Astrocyte of the spinal cord (primary cell): Measurements from ENCODE around the gene BCKDHA.

Experiments used
- DNase-seq: peaks from one replicate; pipeline ENCODE4 v3.0.0; 2011; ENCODE audit warnings: low read depth, low spot score
- H3K4me3 ChIP-seq: 2 replicates; pipeline ENCODE4 v1.5.1; 2011; ENCODE audit warnings: low read depth, mild to moderate bottlenecking, low read length, moderate library complexity
- in situ Hi-C: cut with HindIII; loops from 2 replicates; pipeline ENCODE4 v1.10.0; 2017; ENCODE audit warnings: low sequenced_read_pairs
- TF ChIP-seq, protein P1 (sequence below): IDR thresholded peaks from 2 replicates; pipeline ENCODE4 v1.5.1; 2012; ENCODE audit warnings: low read depth, mild to moderate bottlenecking, low read length, inconsistent platforms

Gene BCKDHA

DNA sequence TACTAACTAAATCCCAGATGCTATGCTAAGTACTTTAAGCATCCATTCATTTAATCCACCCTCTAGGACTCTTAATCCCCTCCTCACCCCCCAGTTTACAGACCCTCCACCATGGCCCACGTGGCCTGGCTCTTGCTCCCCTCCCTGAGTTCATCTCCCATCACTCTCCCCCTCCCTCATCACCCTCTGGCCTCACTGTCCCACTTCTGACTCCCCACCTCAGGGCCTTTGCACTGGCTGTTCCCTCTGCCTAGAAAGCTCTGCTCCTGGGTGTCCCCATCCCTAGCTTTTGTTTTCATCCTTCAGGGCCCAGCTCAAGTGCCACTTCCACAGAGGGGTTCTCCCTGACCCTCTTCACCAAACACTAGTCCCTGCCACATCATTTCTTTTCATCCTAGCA, 37.9 kb upstream of the BCKDHA start:
- in situ Hi-C loops, result no loop called here
- TF ChIP-seq, protein P1, sequence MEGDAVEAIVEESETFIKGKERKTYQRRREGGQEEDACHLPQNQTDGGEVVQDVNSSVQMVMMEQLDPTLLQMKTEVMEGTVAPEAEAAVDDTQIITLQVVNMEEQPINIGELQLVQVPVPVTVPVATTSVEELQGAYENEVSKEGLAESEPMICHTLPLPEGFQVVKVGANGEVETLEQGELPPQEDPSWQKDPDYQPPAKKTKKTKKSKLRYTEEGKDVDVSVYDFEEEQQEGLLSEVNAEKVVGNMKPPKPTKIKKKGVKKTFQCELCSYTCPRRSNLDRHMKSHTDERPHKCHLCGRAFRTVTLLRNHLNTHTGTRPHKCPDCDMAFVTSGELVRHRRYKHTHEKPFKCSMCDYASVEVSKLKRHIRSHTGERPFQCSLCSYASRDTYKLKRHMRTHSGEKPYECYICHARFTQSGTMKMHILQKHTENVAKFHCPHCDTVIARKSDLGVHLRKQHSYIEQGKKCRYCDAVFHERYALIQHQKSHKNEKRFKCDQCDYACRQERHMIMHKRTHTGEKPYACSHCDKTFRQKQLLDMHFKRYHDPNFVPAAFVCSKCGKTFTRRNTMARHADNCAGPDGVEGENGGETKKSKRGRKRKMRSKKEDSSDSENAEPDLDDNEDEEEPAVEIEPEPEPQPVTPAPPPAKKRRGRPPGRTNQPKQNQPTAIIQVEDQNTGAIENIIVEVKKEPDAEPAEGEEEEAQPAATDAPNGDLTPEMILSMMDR, result no peak
- no peak overlapping the region for H3K4me3 ChIP-seq
- no peak for DNase-seq

DNA sequence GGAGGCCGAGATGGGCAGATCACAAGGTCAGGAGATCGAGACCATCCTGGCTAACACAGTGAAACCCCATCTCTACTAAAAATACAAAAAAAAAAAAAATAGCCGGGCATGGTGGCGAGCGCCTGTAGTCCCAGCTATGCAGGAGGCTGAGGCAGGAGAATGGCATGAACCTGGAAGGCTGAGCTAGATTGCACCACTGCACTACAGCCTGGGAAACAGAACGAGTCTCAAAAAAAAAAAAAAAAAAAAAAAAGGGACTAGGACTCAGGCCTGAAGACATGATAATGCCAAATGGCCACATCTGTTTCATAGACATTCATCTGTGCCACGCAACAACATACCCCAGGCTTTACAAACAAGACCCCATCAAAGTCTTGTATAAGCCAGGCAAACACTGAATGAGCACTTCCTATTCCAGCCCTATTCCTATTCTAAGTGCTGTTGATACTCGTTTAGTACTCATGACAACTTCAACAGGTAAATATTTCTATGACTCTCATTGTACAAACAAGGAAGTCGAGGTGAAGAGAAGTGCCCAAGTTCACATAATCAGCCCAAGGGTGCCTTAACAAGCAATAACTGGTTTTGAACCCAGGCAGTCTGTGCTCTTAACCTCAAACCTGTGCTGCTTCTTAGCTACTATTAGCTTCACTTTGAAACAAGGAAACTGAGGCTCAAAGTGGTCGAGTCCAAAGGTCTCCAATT, 35.3 kb upstream of the BCKDHA start:
- in situ Hi-C loops, result no loop called here
- H3K4me3 ChIP-seq, result no peak overlapping the region
- no peak for DNase-seq
- TF ChIP-seq, protein P1, result no peak

DNA sequence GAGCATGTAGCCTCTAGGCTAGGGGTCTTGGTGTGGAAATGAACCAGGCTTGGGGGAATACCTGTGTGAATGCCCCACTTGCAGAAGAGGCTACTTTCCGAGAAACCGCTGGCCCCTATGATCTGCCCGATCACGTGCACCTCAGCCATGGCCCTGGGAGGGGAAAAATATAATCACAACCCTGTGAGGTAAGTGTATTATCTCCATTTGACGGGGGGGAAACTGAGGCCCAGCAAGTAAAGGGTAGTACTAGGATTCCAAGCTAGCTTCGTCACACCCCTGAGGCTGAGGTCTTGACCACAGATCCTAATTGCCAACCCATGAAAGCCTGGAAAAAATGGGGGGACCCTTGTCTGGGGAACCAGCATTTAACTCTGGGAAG, 34.3 kb upstream of the BCKDHA start:
- TF ChIP-seq, protein P1, result no peak
- in situ Hi-C loops, result no loop called here
- no peak for DNase-seq
- H3K4me3 ChIP-seq, result peak overlapping the region; percentile 77

DNA sequence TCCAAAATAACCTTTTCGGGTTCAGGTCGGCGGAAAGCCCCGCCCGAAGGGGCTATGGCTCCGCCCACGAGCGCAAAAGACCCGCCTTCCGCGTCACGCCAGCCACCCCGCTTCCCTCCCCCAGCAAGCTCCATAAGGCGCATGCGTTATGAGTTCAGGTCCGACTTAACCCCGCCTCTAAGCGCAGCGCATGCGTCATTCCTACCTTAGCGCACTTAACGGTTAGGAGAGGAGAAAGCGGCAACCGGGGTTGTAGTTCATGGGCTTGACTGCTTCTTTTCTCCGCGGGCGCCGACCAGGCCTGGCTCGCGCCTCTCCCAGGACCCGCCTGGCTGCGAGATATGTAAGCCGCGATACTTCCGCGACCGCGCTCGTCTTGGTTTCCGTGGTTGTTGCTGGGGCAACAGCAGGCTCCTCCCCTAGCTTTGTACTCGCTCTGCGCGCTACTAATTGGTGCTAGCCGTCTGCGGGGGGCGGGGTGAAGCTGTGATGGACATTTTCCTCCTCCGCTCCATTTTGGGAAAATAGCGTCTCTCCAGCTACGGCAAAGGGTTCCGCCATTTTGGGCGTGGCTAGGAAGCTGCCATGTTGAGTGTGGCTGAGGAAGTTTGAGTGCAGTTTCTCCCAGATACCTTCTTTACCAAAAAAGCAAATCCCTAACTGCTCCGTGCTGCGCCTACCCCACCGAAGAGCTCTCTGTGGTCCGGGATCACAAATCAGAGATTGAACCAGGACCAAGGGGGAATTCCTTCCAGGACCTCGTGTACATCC, 33.7 kb upstream of the BCKDHA start, which contains the start of gene B9D2:
TSS of gene B9D2 (minus strand) at position 397 of the 771 bp plus-strand sequence. CDS start 630 bp downstream, outside the sequence.
- TF ChIP-seq, protein P1, result no peak
- in situ Hi-C loops, result no loop called here
- peak within 1 kb of the TSS; percentile 77 for H3K4me3 ChIP-seq
- DNase-seq, result peak; percentile 98

DNA sequence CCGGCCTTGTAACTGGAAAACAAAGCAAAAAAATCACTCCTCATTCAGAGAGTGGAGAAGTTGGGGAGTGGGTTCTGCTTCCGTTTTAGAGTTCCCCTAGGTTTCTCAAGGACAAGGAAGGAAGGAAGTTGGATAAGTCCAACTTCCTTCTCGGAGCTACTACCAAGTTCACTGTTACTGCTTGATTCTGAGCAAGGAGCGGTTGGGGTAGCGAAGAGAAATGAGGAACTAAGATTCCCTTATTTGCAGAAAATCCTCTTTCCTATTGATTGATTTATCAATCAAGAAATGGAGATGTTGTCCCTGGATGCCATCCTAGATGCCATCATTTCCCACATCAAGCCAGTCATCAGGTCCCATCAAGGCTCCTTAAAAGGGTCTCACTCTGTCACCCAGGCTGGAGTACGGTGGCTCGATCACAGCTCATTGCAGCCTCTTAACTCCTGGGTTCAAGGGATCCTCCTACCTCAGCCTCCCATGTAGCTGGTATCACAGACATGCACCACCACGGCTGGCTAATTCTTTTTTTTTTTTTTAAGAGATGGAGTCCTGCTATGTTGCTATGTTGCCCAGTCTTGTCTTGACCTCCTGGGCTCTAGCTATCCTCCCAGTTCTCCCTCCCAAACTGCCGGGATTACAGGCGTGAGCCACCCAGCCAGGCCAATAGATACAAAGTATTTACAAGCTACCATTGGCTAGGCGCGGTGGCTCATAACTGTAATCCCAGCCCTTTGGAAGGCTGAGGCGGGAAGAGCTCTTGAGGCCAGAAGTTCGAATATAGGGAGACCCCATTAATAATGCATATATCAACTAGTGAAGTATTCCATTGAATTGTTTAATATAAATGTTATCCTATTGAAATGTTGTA, 32.9 kb upstream of the BCKDHA start:
- H3K4me3 ChIP-seq, result peak overlapping the region; percentile 77
- DNase-seq, result no peak
- TF ChIP-seq, protein P1, result no peak
- in situ Hi-C loops, result no loop called here

DNA sequence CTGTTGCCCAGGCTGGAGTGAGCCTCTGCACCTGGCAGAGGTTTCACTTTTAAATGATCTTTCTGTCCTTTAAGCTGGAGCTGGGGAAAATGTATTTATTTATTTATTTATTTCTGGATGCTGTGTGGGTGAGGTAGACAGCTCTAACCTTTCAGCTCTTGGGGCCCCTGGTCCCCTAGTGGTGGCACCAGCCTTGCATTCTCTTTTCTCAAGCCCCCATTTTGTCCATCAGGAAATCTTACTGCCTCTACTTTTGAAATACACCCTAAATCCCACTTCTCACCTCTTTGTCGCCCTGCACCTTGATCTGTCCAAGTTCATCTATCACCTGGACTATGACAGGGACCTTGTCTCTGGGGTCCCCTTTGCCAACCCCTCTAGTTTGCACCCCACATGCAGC, 31.5 kb upstream of the BCKDHA start:
- H3K4me3 ChIP-seq, result no peak overlapping the region
- TF ChIP-seq, protein P1, result no peak
- in situ Hi-C loops, result no loop called here
- DNase-seq, result no peak
